Bronchial epithelial cell (primary cell): Measurements from ENCODE around the gene NLRP7. TPM values are rescaled to one million over a fixed set of nuclear protein-coding genes. Genes with fewer than 3 reads are reported as not detected.
"Not testable (repeated sequence)": the region's sequence is repeated elsewhere in the genome, so short reads cannot be mapped to it uniquely, and the experiment has no call there.

Source experiments
- DNase-seq: peaks from one replicate; pipeline ENCODE4 v3.0.0-alpha.2; 2010; ENCODE audit warnings: low read depth
- FAIRE-seq: peaks from 2 replicates; lab custom pipeline; 2011; peaks lifted over from hg19 to GRCh38; lab: Jason Lieb, UNC
- H3K27me3 ChIP-seq: 2 replicates; pipeline ENCODE4 v1.5.1; 2011; ENCODE audit warnings: low read length; ENCODE audit not compliant: control insufficient read depth, insufficient read depth
- H3K36me3 ChIP-seq: 2 replicates; pipeline ENCODE4 v1.5.1; 2011; ENCODE audit warnings: low read length; ENCODE audit not compliant: control insufficient read depth, insufficient read depth
- H3K4me3 ChIP-seq: 2 replicates; pipeline ENCODE4 v1.5.1; 2011; ENCODE audit warnings: mild to moderate bottlenecking, low read depth, low read length, control low read depth
- total RNA-seq: library from RNA; depleted of rRNA; stranded (reverse); fragments of >200 nt; gene quantifications from 2 replicates; pipeline ENCODE4 v1.2.1, GENCODE V29; 2014
- TF ChIP-seq, protein P1 (sequence below): IDR thresholded peaks from 2 replicates; pipeline ENCODE4 v1.5.1; 2011; ENCODE audit warnings: mild to moderate bottlenecking, moderate library complexity, low read length, control low read depth, inconsistent platforms; ENCODE audit not compliant: insufficient read depth, severe bottlenecking

The NLRP7 gene
- 0.13 TPM in 1 of 2 replicates, not detected in the other for total RNA-seq

GRCh38 chr19:54947381-54947780 lies at the start of gene NLRP7:
TSS of gene NLRP7 (minus strand) at chr19:54947530.
- TF ChIP-seq, protein P1, sequence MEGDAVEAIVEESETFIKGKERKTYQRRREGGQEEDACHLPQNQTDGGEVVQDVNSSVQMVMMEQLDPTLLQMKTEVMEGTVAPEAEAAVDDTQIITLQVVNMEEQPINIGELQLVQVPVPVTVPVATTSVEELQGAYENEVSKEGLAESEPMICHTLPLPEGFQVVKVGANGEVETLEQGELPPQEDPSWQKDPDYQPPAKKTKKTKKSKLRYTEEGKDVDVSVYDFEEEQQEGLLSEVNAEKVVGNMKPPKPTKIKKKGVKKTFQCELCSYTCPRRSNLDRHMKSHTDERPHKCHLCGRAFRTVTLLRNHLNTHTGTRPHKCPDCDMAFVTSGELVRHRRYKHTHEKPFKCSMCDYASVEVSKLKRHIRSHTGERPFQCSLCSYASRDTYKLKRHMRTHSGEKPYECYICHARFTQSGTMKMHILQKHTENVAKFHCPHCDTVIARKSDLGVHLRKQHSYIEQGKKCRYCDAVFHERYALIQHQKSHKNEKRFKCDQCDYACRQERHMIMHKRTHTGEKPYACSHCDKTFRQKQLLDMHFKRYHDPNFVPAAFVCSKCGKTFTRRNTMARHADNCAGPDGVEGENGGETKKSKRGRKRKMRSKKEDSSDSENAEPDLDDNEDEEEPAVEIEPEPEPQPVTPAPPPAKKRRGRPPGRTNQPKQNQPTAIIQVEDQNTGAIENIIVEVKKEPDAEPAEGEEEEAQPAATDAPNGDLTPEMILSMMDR: no peak
- Histone ChIP-seq H3K4me3 (no peak within 1 kb of the TSS), H3K27me3 (no peaks in the 10 kb centered on the region), H3K36me3 (no peaks in the 10 kb centered on the region)
- DNase-seq: no peak
- FAIRE-seq: no peak

- FAIRE-seq: no peak
- H3K27me3 ChIP-seq: no peaks in the 10 kb centered on the region
- TF ChIP-seq, protein P1: no peak
- no peak overlapping the region for H3K4me3 ChIP-seq
- no peaks in the 10 kb centered on the region for H3K36me3 ChIP-seq
- DNase-seq: no peak
Observed at GRCh38 chr19:54995561-54995960, 48.2 kb upstream of the NLRP7 start.

DNA sequence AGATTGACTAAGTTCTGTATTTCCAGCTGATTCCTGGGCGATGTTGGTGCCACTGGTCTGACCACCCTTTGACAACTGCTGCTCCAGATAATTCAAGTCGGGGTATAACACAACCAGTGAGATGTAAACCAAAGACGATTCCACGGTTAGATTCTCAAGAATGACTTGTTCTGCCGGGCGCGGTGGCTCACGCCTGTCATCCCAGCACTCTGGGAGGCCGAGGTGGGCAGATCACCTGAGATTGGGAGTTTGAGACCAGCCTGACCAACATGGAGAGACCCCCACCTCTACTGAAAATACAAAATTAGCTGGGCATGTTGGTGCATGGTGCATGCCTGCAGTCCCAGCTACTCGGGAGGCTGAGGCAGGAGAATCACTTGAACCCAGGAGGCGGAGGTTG lies 42.2 kb upstream of the NLRP7 start:
- not testable (repeated sequence) for DNase-seq, FAIRE-seq, H3K4me3 ChIP-seq, H3K36me3 ChIP-seq, H3K27me3 ChIP-seq

DNA sequence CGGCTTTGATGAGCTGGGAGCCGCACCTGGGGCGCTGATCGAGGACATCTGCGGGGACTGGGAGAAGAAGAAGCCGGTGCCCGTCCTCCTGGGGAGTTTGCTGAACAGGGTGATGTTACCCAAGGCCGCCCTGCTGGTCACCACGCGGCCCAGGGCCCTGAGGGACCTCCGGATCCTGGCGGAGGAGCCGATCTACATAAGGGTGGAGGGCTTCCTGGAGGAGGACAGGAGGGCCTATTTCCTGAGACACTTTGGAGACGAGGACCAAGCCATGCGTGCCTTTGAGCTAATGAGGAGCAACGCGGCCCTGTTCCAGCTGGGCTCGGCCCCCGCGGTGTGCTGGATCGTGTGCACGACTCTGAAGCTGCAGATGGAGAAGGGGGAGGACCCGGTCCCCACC lies 35.2 kb upstream of the NLRP7 start:
- not testable (repeated sequence) for DNase-seq, H3K4me3 ChIP-seq, H3K36me3 ChIP-seq, H3K27me3 ChIP-seq, FAIRE-seq

DNA sequence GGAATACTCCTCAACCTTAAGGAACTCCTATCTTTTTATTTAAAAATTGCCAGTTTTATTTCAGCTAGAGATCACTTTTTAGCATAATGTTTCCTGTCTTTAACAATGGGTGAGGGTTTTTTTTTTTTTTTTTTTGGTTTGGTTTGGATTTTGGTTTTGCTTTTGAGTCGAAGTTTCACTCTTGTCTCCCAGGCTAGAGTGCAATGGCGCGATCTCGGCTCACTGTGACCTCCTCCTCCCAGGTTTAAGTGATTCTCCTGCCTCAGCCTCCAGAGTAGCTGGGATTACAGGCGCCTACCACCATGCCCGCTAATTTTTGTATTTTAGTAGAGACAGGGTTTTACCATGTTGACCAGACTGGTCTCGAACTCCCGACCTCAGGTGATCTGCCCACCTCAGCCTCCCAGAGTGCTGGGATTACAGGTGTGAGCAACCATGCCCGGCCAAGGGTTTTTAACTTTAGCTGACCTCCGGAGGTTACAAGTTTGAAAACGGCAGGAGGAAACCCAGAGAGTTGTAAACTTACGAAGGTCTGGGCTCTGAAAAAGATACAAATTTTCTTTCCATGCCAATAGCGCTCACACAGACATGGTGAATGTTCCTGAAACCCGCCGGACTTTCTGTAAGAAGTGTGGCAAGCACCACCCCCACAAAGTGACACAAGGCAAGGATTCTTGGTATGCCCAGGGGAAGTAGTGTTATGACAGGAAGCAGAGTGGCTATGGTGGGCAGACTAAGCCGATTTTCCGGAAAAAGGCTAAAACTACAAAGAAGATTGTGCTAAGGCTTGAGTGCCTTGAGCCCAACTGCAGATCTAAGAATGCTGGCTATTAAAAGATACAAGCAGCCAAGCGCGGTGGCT lies 26.1 kb upstream of the NLRP7 start:
- H3K36me3 ChIP-seq, H3K4me3 ChIP-seq: not testable (repeated sequence)

GRCh38 chr19:54971446-54971845 lies 24.1 kb upstream of the NLRP7 start:
- H3K36me3 ChIP-seq, H3K4me3 ChIP-seq, DNase-seq, FAIRE-seq, H3K27me3 ChIP-seq: not testable (repeated sequence)

More for the DNA sequence above, 26.1 kb upstream of the NLRP7 start:
- not testable (repeated sequence) for H3K27me3 ChIP-seq, DNase-seq, FAIRE-seq

DNA sequence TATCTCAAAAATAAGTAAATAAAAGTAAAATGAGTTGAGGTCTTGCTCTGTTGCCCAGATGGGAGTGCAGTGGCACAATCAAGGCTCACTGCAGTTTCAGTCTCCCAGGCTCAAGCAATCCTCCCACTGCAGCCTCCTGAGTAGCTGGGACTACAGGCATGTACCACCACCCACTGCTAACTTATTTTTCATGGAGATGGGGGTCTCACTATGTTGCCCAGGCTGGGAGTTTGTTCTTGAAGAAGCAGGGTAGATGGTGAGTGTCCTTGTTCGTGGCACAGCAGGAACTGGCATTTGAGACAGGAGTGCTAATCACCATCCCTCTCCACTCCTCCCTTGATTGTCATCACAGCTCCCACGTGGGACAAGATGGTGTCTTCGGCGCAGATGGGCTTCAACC lies 22.3 kb upstream of the NLRP7 start:
- no peak overlapping the region for H3K4me3 ChIP-seq
- H3K27me3 ChIP-seq: no peaks in the 10 kb centered on the region
- TF ChIP-seq, protein P1: no peak
- no peaks in the 10 kb centered on the region for H3K36me3 ChIP-seq
- DNase-seq (no peak), FAIRE-seq (no peak)

DNA sequence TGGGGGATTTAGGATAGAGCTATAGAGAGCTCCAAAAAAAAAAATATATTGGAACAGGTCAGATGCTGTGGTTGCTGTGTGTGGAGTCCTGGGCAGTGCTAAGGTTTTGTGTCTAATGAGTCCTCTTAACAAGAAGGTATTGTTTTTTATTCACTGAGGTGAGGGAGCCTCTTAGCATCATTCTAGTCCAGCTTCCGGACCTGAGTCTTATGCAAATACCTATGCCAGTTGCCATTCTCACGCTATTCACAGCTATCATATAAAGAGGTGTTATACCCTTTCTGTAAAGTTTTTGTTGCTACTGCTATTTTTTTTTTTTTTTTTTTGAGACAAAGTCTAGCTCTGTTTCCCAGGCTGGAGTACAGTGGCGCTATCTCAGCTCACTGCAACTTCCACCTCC lies 20.3 kb upstream of the NLRP7 start:
- FAIRE-seq (no peak), DNase-seq (no peak)
- TF ChIP-seq, protein P1: no peak
- Histone ChIP-seq H3K36me3 (no peaks in the 10 kb centered on the region), H3K4me3 (no peak overlapping the region), H3K27me3 (no peaks in the 10 kb centered on the region)

- not testable (repeated sequence) for H3K4me3 ChIP-seq, H3K36me3 ChIP-seq, H3K27me3 ChIP-seq, DNase-seq, FAIRE-seq
Observed at GRCh38 chr19:54965055-54965454, 17.7 kb upstream of the NLRP7 start.
